HepG2 (cell line): ENCODE data around the gene IKZF4.

ENCODE experiments used
- BRCA1 ChIP-seq: sonication (generic); formaldehyde crosslinking; IDR thresholded peaks from 2 replicates; pipeline ENCODE4 v1.4.0; 2020; ENCODE audit warnings: missing genetic modification reagents
- CTCF ChIP-seq: sonication (generic); formaldehyde crosslinking; IDR thresholded peaks from 2 replicates; pipeline ENCODE4 v1.5.0; 2020; ENCODE audit warnings: mild to moderate bottlenecking, missing genetic modification reagents, moderate library complexity
- EP300 ChIP-seq, 3 experiments: sonication (generic) in 1 of 3; formaldehyde crosslinking in 1 of 3; IDR thresholded peaks; 2 replicates each; pipeline versions ENCODE4 v1.5.1 to v1.6.1; 2011 to 2020; ENCODE audit warnings: low read depth in 2 of 3, low read length in 2 of 3, borderline replicate concordance in 1 of 3, improper control_type of control experiment in 1 of 3, mild to moderate bottlenecking in 1 of 3, missing genetic modification reagents in 1 of 3, moderate library complexity in 1 of 3
- MAX ChIP-seq: IDR thresholded peaks from 2 replicates; pipeline ENCODE4 v1.6.1; 2012; ENCODE audit warnings: inconsistent platforms
- NR0B2 ChIP-seq: sonication (generic); formaldehyde crosslinking; IDR thresholded peaks from 2 replicates; pipeline ENCODE4 v1.4.0; 2020; ENCODE audit warnings: mild to moderate bottlenecking, missing genetic modification reagents
- POLR2AphosphoS5 ChIP-seq: IDR thresholded peaks from 2 replicates; pipeline ENCODE4 v1.6.1; 2012; ENCODE audit warnings: low read depth, low read length
- REXO4 ChIP-seq: sonication (generic); formaldehyde crosslinking; IDR thresholded peaks from 2 replicates; pipeline ENCODE4 v1.8.0; 2022; ENCODE audit warnings: missing genetic modification reagents, mild to moderate bottlenecking, borderline replicate concordance
- RNF2 ChIP-seq: fragments of 450-650 bp; conservative IDR thresholded peaks from 2 replicates; pipeline ENCODE4 v1.6.1; 2016; ENCODE audit warnings: low read depth
- ZBED4 ChIP-seq: sonication (generic); formaldehyde crosslinking; IDR thresholded peaks from 2 replicates; pipeline ENCODE4 v1.4.0; 2020; ENCODE audit warnings: missing genetic modification reagents, borderline replicate concordance
- ZFP37 ChIP-seq: sonication (generic); formaldehyde crosslinking; IDR thresholded peaks from 2 replicates; pipeline ENCODE4 v1.4.0; 2020; ENCODE audit warnings: missing genetic modification reagents, borderline replicate concordance
- TF ChIP-seq, protein P1 (sequence below): sonication (generic); formaldehyde crosslinking; IDR thresholded peaks from 2 replicates; pipeline ENCODE4 v1.4.0; 2020; ENCODE audit warnings: missing genetic modification reagents, borderline replicate concordance

- TF ChIP-seq BRCA1 (no peak), ZBED4 (no peak), MAX (no peak), EP300 (IDR thresholded peaks at IDR 0.05; ENCODE audit: low read depth in 2 of 2, low read length in 2 of 2) (no peak), EP300 (CRISPR knock-in tag; IDR thresholded peaks at IDR 0.05; ENCODE audit: borderline replicate concordance) (no peak), NR0B2 (no peak), ZFP37 (no peak), CTCF (CRISPR knock-in tag) (no peak), POLR2AphosphoS5 (no peak), REXO4 (CRISPR knock-in tag) (no peak), RNF2 (no peak)
- TF ChIP-seq, protein P1, sequence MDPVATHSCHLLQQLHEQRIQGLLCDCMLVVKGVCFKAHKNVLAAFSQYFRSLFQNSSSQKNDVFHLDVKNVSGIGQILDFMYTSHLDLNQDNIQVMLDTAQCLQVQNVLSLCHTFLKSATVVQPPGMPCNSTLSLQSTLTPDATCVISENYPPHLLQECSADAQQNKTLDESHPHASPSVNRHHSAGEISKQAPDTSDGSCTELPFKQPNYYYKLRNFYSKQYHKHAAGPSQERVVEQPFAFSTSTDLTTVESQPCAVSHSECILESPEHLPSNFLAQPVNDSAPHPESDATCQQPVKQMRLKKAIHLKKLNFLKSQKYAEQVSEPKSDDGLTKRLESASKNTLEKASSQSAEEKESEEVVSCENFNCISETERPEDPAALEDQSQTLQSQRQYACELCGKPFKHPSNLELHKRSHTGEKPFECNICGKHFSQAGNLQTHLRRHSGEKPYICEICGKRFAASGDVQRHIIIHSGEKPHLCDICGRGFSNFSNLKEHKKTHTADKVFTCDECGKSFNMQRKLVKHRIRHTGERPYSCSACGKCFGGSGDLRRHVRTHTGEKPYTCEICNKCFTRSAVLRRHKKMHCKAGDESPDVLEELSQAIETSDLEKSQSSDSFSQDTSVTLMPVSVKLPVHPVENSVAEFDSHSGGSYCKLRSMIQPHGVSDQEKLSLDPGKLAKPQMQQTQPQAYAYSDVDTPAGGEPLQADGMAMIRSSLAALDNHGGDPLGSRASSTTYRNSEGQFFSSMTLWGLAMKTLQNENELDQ, result no peak
Measured at GRCh38 chr12:56011509-56012090, 9.2 kb upstream of the IKZF4 start.
